Osteocyte (in vitro differentiated cells): Measurements from ENCODE around the gene MCFD2. TPM values are rescaled to one million over a fixed set of nuclear protein-coding genes. Genes with fewer than 3 reads are reported as not detected.

ENCODE experiments used
- DNase-seq: peaks from one replicate; pipeline ENCODE4 v3.0.0; 2021; ENCODE audit warnings: mixed read lengths; ENCODE audit not compliant: unreplicated experiment; ENCODE audit errors: extremely low spot score
- H3K27ac Mint-ChIP-seq: one replicate; pipeline ENCODE4 v1.8.0; 2021; ENCODE audit warnings: mild to moderate bottlenecking, mixed read lengths; ENCODE audit not compliant: unreplicated experiment
- H3K27me3 Mint-ChIP-seq: one replicate; pipeline ENCODE4 v1.8.0; 2021; ENCODE audit warnings: mixed read lengths; ENCODE audit not compliant: unreplicated experiment
- H3K36me3 Mint-ChIP-seq: one replicate; pipeline ENCODE4 v1.8.0; 2021; ENCODE audit warnings: mixed read lengths; ENCODE audit not compliant: unreplicated experiment
- H3K4me1 Mint-ChIP-seq: one replicate; pipeline ENCODE4 v1.8.0; 2021; ENCODE audit warnings: mixed read lengths; ENCODE audit not compliant: unreplicated experiment
- H3K4me3 Mint-ChIP-seq: one replicate; pipeline ENCODE4 v1.8.0; 2021; ENCODE audit warnings: mild to moderate bottlenecking, moderate library complexity, mixed read lengths; ENCODE audit not compliant: unreplicated experiment
- H3K9me3 Mint-ChIP-seq: one replicate; pipeline ENCODE4 v1.8.0; 2021; ENCODE audit warnings: mixed read lengths; ENCODE audit not compliant: unreplicated experiment
- CTCF ChIP-seq: fragments of 200-600 bp; sonication (generic); IDR thresholded peaks from 2 replicates; pipeline ENCODE4 v1.5.0; 2021; ENCODE audit warnings: antibody characterized with exemption, mild to moderate bottlenecking, moderate library complexity
- total RNA-seq: library from RNA; stranded (reverse); gene quantifications from 2 replicates; pipeline ENCODE4 v1.2.1, GENCODE V29; 2021

The MCFD2 gene
- total RNA-seq, 1 donor from 2014 or later: 106 TPM

- TF ChIP-seq CTCF: no peak
- no peaks in the 10 kb centered on the region for H3K27me3 Mint-ChIP-seq
- H3K9me3 Mint-ChIP-seq: peaks cover 14% of the 10 kb centered on the region
- no peak overlapping the region for H3K27ac Mint-ChIP-seq
- no peak for DNase-seq
- H3K4me1 Mint-ChIP-seq: peaks cover 8% of the 10 kb centered on the region
- H3K4me3 Mint-ChIP-seq: no peak overlapping the region
- H3K36me3 Mint-ChIP-seq: peaks cover 17% of the 10 kb centered on the region
These were observed 11.3 kb upstream of the MCFD2 start for GRCh38 chr2:46926863-46927262.

GRCh38 chr2:46925474-46926351 is 10.1 kb upstream of the MCFD2 start:
- H3K36me3 Mint-ChIP-seq: peaks cover 17% of the 10 kb centered on the region
- peaks cover 15% of the 10 kb centered on the region for H3K4me1 Mint-ChIP-seq
- no peak for DNase-seq
- no peak overlapping the region for H3K4me3 Mint-ChIP-seq
- peaks cover 14% of the 10 kb centered on the region for H3K9me3 Mint-ChIP-seq
- TF ChIP-seq CTCF: no peak
- no peaks in the 10 kb centered on the region for H3K27me3 Mint-ChIP-seq
- no peak overlapping the region for H3K27ac Mint-ChIP-seq

DNA sequence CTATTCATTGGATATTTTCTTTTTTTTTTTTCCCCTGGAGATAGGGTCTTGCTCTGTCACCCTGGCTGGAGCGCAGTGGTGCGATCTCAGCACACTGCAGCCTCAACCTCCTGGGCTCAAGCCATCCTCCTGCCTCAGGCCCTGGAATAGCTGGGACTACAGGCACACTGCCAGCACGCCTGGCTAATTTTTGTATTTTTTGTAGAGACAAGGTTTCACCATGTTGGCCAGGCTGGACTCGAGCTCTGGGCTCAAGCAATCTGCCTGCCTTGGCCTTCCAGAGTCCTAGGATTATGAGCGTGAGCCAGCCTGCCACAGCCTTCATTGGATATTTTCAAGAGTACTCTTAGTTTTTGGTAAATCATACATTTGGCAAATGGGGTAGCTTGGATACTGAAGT is 9.0 kb upstream of the MCFD2 start:
- H3K4me1 Mint-ChIP-seq: peaks cover 17% of the 10 kb centered on the region
- no peaks in the 10 kb centered on the region for H3K27me3 Mint-ChIP-seq
- H3K9me3 Mint-ChIP-seq: peaks cover 14% of the 10 kb centered on the region
- H3K4me3 Mint-ChIP-seq: no peak overlapping the region
- no peak overlapping the region for H3K27ac Mint-ChIP-seq
- DNase-seq: no peak
- H3K36me3 Mint-ChIP-seq: peaks cover 17% of the 10 kb centered on the region
- TF ChIP-seq CTCF: no peak

GRCh38 chr2:46924038-46924437 is 8.4 kb upstream of the MCFD2 start:
- Mint-ChIP-seq H3K27me3 (no peaks in the 10 kb centered on the region), H3K4me1 (peaks cover 17% of the 10 kb centered on the region), H3K4me3 (no peak overlapping the region), H3K9me3 (peaks cover 14% of the 10 kb centered on the region), H3K27ac (no peak overlapping the region), H3K36me3 (peaks cover 17% of the 10 kb centered on the region)
- DNase-seq: no peak
- TF ChIP-seq CTCF: no peak

DNA sequence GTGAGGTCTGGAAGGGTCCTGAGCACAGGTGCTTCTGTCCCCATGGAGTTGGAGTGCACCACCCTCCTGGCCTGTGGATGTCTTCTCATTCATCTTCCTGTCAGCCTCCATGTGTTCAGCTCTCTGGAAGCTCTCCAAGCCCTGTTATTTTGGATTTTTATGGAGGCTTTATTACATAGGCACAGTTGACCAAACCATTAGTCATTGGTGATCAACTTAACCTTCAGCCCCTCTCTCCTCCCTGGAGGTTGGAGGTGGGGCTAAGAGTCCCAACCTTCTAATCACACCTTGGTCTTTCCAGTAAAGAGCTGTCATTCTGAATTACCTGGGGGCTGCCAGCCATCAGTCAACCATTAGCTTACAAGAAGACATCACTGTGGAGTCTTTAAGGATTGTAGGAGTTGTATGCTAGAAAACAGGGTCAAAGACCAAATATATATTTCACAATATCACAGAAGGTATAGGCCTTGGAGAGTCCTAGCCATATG is 7.5 kb upstream of the MCFD2 start:
- no peak for TF ChIP-seq CTCF
- H3K9me3 Mint-ChIP-seq: peaks cover 14% of the 10 kb centered on the region
- H3K27ac Mint-ChIP-seq: no peak overlapping the region
- peaks cover 17% of the 10 kb centered on the region for H3K36me3 Mint-ChIP-seq
- H3K4me1 Mint-ChIP-seq: peaks cover 17% of the 10 kb centered on the region
- H3K4me3 Mint-ChIP-seq: no peak overlapping the region
- no peaks in the 10 kb centered on the region for H3K27me3 Mint-ChIP-seq
- no peak for DNase-seq
